DMS79 (cell line): ENCODE results near the gene ZNF181.
A peak's percentile ranks its signal among the peaks of the same experiment; 100 is the strongest.

ENCODE experiments used
- DNase-seq: peaks from one replicate; lab custom pipeline; 2025; lab: John Stamatoyannopoulos, UW

Gene ZNF181

GRCh38 chr19:34759218-34759917 is 25.3 kb downstream of the ZNF181 start:
- no peak for DNase-seq

- DNase-seq = no peak
Measured at GRCh38 chr19:34766386-34766785, 32.3 kb downstream of the ZNF181 start.

- DNase-seq = no peak
Measured at GRCh38 chr19:34767951-34768350, 33.9 kb downstream of the ZNF181 start.

DNA sequence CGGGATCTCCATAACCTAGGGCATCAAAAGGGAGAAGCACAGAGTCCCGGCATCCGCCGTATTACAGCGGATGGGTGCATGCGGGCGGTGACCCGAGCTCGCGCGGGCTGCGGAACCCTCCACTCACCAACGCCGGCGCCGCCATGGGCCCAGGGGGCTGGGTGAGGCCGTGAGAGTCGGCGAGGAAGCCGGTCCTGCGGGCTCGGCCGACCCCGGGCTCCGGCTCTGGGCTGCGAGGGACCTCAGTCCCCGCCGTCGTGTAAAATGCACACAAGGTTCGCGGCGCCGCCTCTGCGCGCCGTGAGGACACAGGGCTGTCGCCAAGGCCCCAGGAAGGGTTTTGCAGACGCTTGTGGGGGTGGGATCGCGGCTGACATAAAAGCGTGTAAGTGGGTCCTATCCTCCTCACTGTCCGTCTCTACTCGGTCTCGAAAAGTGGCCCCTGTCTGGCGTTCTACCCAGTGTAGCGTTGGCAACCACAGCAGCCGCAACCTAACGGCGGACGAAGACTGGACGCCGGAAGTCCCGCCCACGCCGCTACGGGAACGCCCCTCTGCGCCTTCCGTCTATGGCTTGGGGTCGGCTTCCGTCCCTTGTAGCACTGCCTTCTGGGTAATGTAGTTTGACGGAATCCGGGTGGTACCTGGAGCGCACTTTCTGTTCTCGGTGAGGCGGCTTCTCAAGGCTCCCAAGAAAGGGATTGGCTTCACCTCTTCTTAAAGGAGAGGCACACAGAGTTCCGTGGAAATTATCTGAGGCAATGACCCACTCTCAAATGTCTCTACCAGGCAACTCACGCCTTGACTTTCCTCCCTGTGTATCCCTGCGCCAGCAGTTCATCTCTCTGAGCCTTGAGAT is 38.9 kb downstream of the ZNF181 start, which contains the start of gene ZNF599:
TSS of gene ZNF599 (minus strand) at position 519 of the 858 bp plus-strand sequence. CDS start at position 145, 374 bp downstream.
- DNase-seq = peak; percentile 82

DNA sequence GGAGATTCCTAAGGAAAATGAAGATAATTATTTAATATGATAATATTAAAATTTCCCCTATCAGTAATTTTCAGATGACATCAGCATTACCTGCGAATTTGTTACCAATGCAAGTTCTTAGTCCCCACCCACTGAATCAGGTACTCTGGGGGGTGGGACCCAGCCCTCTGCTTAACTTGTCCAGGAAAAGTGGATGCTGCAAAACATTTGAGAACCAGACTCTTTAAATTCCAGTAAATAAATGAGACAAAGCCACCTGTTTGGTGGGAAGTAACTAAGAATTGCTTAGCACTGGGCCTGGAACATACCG is 39.5 kb downstream of the ZNF181 start:
- DNase-seq = no peak

- DNase-seq = no peak
Measured at GRCh38 chr19:34774857-34775256, 40.8 kb downstream of the ZNF181 start.

GRCh38 chr19:34778342-34778741 is 44.3 kb downstream of the ZNF181 start:
- DNase-seq = no peak

GRCh38 chr19:34779652-34780051 is 45.6 kb downstream of the ZNF181 start:
- no peak for DNase-seq

GRCh38 chr19:34786236-34786635 is 52.2 kb downstream of the ZNF181 start:
- no peak for DNase-seq

- DNase-seq = no peak
Measured at GRCh38 chr19:34787059-34787824, 53.2 kb downstream of the ZNF181 start.

- no peak for DNase-seq
Measured at GRCh38 chr19:34788074-34788473, 54.0 kb downstream of the ZNF181 start.

GRCh38 chr19:34793565-34793964 is 59.5 kb downstream of the ZNF181 start:
- no peak for DNase-seq

- DNase-seq = no peak
Measured at GRCh38 chr19:34794066-34794960, 60.3 kb downstream of the ZNF181 start.
